LHCN-M2 (cell line): ENCODE results near the gene CPXM2. TPM values are rescaled to one million over a fixed set of nuclear protein-coding genes. Genes with fewer than 3 reads are reported as not detected.
"Not testable (repeated sequence)": the region's sequence is repeated elsewhere in the genome, so short reads cannot be mapped to it uniquely, and the experiment has no call there.

ENCODE experiments used
- DNase-seq: peaks from one replicate; pipeline ENCODE4 v3.0.0-alpha.2; 2012; ENCODE audit warnings: low read depth
- total RNA-seq: library from RNA; depleted of rRNA; stranded (reverse); fragments of >200 nt; gene quantifications from 2 replicates; pipeline ENCODE4 v1.2.3, GENCODE V29; 2014

The CPXM2 gene
- total RNA-seq, 1 experiment from 2014 or later: not detected

- no peak for DNase-seq
These were observed 145.5 kb downstream of the CPXM2 start for GRCh38 chr10:123746061-123746460.

GRCh38 chr10:123744224-123744536 lies 147.4 kb downstream of the CPXM2 start:
- DNase-seq: no peak

- DNase-seq: no peak
These were observed 148.0 kb downstream of the CPXM2 start for GRCh38 chr10:123743441-123744223.

GRCh38 chr10:123742751-123743440 lies 148.7 kb downstream of the CPXM2 start:
- DNase-seq: no peak

- DNase-seq: no peak
These were observed 149.9 kb downstream of the CPXM2 start for GRCh38 chr10:123741711-123742110.

- no peak for DNase-seq
These were observed 150.5 kb downstream of the CPXM2 start for GRCh38 chr10:123741146-123741545.

GRCh38 chr10:123736917-123737316 lies 154.7 kb downstream of the CPXM2 start:
- not testable (repeated sequence) for DNase-seq

GRCh38 chr10:123729523-123729922 lies 162.1 kb downstream of the CPXM2 start:
- no peak for DNase-seq

- no peak for DNase-seq
These were observed 164.8 kb downstream of the CPXM2 start for GRCh38 chr10:123726836-123727235.

- DNase-seq: no peak
These were observed 165.2 kb downstream of the CPXM2 start for GRCh38 chr10:123726381-123726780.

- DNase-seq: no peak
These were observed 166.9 kb downstream of the CPXM2 start for GRCh38 chr10:123724747-123725146.

GRCh38 chr10:123722351-123722750 lies 169.3 kb downstream of the CPXM2 start:
- DNase-seq: no peak

GRCh38 chr10:123721441-123722049 lies 170.1 kb downstream of the CPXM2 start:
- DNase-seq: no peak

- DNase-seq: no peak
These were observed 171.1 kb downstream of the CPXM2 start for GRCh38 chr10:123720536-123720935.

GRCh38 chr10:123718544-123719060 lies 173.0 kb downstream of the CPXM2 start:
- no peak for DNase-seq

- no peak for DNase-seq
These were observed 174.3 kb downstream of the CPXM2 start for GRCh38 chr10:123717336-123717735.

GRCh38 chr10:123715546-123715945 lies 176.1 kb downstream of the CPXM2 start:
- DNase-seq: no peak

GRCh38 chr10:123706236-123706635 lies 185.4 kb downstream of the CPXM2 start:
- no peak for DNase-seq

- no peak for DNase-seq
These were observed 186.8 kb downstream of the CPXM2 start for GRCh38 chr10:123704812-123705211.

- no peak for DNase-seq
These were observed 187.5 kb downstream of the CPXM2 start for GRCh38 chr10:123704076-123704475.

GRCh38 chr10:123703195-123703790 lies 188.3 kb downstream of the CPXM2 start:
- no peak for DNase-seq
